Adrenal gland (tissue), 5 donors: Measurements from ENCODE around the gene LAMA1.

ENCODE experiments used
- CTCF ChIP-seq, 6 experiments: fragments of 450-650 bp in 4 of 6; fragments of 200-600 bp in 2 of 6; sonication (generic) in 1 of 6; IDR thresholded peaks; 1 replicate in 5 of 6; 2 replicates in 1 of 6; pipeline versions ENCODE4 v1.5.1 to v1.8.0; 2016 to 2021; ENCODE audit warnings: antibody characterized with exemption in 6 of 6, mild to moderate bottlenecking in 2 of 6, moderate library complexity in 1 of 6
- POLR2A ChIP-seq, 2 donors: fragments of 450-650 bp; IDR thresholded peaks; one replicate each; pipeline ENCODE4 v1.6.1; 2017; ENCODE audit warnings: antibody characterized with exemption in 2 of 2, mild to moderate bottlenecking in 2 of 2, moderate library complexity in 1 of 2
- donor health status: DM: no; HTN: no; CAD: no.

GRCh38 chr18:7032537-7032936, 85.1 kb downstream of the LAMA1 start:
- TF ChIP-seq CTCF (IDR thresholded peaks at IDR 0.05) (no peak), POLR2A (IDR thresholded peaks at IDR 0.05) (no peak)
